Fibroblast of skin of back (primary cell): Measurements from ENCODE around the gene ITGAD.
"Not testable (repeated sequence)": the region's sequence is repeated elsewhere in the genome, so short reads cannot be mapped to it uniquely, and the experiment has no call there.

ENCODE experiments used
- DNase-seq: peaks from one replicate; pipeline ENCODE4 v3.0.0-alpha.2; 2013

Gene ITGAD

DNA sequence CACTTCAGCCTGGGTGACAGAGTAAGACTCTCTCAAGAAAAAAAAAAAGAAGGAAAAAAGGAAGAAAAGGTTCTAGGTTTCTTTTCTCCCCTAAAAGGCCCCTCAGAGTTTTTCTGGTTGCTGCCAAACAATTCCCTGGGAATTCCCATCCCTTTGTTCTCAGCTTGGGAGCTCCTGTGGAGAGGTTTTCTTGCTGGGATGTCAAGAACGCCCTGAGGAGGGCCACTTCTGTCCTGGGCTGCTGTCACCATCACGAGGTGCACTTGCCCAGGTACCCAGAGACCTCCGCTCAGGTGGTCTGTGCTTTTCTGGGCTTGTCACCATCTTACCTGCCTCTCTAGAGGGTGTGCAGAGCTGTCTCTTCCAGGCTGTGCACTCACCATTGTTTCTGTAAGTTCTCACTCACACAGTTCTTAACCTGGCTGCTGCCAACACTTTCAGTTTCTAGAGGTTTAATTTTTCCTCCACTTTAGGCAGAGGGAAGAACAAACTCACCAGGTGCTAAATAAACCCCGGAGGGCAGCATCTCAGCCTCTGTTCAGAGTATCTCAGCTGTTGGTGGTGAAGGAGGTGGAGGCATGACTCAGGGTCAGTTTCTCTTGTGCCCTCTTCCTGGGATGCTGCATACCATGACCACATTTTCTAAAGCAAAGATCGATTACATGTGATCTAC, 37.4 kb downstream of the ITGAD start:
- DNase-seq: no peak

DNA sequence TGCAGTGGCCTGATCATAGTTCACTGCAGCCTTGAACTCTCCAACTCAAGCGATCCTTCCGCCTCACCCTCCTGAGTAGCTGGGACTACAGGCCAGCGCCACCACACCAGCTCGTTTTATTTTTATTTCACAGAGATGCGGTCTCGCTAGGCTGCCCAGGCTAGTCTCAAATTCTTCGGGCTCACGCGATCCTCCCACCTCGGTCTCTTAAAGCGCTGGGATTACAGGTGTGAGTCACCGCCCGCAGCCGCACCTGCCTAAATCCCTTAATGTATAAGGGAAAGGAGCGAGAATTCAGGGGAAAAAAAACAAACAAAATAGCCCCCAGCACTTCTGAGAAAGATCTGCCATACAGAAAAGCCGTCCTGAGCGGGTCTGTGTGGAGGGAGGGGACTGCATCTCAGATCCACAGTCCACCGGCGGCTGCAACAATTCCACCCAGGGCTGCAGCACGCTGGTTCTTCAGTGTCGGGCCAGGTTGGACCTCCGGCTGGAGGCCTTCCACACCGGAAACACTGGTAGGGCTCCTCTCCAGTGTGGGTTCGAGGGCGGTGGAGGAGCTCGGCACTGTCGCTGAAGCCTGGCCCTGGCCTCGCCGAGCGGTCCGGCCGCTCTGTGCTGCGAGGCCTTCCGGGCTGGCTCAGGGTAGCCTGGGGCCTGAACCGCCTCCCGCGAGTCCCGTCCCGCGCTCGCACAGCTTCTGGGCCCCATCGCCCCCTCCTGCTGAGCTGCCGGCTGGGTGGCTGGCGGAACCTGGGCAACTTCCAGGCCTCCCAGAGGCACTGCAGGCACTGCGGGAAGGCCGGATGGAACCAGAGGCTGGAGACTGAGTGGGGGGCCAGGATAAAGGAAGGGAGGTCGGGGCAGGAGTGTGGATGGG, 42.4 kb downstream of the ITGAD start:
- DNase-seq: no peak

DNA sequence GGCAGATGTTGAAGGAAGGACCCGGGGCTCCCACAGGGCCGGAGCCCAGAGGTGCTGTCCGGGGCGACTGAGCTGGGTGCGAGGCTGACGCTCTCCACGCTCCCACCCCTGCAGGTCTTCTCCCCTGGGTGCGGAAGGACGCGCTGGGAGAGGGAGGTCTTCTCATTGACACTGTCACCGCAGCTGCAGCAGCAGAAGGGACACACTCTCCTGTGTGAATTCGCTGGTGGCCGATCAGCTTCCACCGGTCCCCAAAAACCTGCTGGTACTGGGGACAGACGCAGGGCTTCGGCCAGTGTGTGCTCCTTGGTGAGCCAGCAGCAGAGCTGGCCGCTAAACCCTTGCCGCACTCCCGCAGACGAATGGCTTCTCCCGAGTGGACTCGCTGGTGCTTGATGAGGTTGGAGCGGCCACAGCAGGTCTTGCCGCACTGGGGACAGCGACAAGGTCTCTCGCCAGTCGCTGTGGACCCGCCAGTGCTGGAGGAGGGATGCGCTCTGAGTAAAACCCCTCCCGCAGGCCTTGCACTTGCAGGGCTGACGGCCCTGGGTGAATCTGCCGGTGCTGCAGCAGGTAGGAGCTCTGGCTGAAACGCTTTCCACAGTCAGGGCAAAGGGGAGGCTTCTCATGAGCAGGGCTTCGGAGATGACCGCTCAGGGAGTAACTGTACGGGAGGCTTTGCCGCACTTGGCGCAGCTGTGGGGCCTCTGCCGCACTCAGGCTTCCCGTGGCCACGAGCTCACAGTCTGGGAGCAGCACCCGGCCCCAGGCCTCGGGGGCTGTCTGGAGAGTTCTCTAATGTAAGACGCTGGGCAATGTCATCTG, 43.3 kb downstream of the ITGAD start:
- no peak for DNase-seq

DNA sequence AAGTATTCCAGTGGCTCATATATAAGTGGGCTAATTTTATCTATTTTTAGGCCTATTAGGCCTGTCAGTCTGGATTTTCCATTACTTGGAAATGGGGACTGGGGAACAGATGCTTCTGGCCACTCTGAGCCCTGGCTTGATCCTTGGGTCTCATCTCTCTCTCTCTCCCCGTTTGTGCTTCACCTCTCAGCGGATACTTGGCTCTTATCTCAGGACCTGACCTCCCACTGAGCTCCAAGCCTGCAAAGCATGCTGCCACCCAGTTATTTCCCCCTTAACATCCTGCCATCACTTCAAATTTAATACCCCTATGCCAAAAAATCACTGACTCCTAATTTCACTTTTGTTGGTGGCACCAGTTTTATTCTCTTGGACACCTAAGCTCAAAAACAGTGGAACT, 45.3 kb downstream of the ITGAD start:
- no peak for DNase-seq

DNA sequence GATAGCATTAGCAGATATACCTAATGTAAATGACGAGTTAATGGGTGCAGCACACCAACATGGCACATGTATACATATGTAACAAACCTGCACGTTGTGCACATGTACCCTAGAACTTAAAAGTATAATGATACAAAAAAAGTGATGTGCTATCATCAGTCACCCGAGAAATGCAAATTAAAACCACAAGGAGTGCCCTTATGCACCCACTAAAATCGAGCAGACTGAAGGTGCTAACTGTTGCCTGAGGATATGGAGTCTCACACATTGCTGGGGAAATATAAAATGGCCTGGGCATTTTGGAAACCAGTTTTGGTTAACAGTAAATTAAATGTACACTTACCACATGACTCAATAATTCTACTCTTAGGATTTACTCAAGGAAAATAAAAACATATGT, 45.9 kb downstream of the ITGAD start:
- DNase-seq: not testable (repeated sequence)

DNA sequence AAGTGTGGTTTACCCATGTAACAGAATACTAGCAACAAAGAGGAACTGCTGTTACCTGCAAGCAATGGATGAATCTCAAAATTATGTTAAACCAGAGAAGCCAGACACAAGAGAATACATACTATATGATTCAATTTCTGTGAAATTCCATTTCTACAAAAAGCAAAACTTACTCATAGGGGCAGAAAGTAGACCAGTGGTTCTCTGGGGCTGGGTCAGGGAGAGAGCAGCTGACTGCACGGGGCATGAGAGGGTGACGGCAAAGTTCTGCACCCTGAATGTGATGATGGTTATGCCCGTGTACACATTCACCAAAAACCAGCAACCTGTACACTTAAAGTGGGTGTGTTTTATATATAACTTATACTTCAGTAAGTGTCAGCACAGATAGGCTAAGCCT, 46.4 kb downstream of the ITGAD start:
- DNase-seq: no peak

DNA sequence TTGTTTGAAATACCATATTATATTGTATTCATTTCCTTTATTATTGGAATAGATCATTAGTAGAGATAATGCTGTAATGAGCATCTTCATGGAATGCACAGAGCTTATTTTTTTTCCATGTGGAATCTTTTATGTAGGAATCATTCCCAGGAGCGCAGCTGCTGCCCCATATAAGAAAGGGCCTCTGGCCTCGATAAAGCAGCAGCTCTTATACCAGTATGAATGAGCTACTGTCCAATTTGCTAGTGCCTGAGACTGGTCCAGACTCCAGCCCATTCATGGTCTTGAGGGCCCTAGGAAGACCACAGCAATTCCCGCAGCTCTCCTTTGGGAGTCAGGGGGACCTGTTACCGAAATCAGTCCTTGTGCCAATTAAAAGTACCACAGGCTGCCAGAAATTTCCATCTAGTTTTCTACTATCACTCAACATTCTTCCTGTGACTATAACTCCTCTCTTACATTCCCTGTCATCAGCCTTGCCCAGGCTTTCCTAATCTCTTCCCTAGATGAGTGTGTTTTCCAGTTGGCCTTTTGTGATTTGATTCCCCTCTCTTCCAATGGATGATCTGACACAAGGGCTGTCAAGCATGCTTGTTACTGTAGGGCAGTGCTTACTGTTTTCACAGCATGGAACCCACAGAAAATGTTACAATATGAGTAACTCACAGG, 47.5 kb downstream of the ITGAD start:
- no peak for DNase-seq

DNA sequence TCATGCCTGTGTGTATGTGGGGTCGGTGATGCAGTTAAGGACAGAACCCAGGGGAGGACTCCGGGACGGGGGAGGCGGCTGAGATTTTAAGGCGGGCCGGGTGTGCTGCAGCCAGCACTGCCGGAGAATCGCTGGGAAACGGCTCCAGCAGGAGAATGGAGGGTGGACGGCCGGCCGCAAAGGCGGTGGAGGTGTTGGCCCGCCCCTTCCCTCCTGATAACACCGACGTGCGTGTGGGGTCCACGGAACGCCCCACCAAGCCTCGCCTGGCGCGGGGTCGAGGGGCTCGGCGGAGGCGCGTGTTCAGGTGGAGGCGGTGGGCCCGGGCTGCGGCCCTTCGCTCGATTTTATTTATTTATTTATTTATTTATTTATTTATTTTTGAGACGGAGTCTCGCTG, 48.8 kb downstream of the ITGAD start:
- no peak for DNase-seq

DNA sequence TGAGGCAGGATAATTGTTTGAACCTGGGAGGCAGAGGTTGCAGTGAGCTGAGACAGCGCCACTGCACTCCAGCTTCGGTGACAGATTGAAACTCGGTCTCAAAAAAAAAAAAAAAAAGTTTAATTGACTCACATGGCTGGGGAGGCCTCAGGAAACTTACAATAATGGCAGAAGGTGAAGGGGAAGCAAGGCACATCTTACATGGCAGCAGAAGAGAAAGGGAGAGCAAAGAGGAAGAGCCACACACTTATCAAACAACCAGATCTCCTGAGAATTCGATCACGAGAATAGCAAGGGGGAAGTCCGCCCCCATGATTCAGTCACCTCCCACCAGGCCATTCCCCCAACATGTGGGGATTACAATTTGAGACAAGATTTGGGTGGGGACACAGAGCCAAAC, 52.8 kb downstream of the ITGAD start:
- not testable (repeated sequence) for DNase-seq

DNA sequence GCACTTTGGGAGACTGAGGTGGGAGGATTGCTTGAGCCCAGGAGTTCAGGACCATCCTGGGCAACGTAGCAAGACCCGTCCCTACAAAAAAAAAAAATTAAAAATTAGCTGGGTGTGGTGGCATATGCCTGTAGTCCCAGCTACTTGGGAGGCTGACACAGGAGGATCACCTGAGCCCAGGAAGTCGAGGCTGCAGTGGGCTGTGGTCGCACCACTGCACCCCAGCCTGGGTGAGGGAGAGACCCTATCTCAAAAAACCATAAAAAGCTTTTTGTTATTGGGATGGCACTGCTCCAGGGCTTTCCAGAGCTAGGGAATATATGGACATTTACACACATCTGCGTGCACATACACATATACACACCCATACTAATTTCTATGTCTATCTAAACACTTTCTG, 58.1 kb downstream of the ITGAD start:
- no peak for DNase-seq

DNA sequence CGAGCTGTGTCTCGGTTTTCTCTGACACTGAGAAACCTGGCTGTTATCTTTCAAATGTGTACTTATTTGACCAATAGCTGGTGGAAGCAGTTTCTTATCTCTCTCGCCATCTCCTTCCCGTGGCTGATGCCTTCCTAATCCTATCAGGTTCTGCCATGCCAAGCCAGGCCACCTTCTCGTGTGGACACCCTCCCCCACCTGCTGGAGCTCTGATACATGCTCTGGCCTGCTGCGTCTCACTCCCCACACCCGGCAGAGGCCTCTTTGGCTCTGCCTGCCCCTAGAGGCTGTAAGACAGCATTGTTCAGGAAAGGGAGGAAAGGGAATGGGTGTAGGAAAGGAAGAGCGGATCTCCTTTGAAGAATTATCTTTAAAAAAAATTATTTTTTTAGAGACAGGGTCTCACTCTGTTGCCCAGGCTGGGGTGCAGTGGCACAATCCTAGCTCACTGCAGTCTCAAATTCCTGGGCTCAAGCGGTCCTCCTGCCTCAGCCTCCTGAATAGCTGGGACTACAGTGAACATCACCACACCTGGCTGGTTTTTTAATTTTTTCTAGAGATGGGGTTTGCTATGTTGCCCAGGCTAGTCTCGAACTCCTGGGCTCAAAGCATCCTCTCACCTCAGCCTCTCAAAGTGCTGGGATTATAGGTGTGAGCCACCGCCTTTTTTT, 58.7 kb downstream of the ITGAD start:
- peak; percentile 80 for DNase-seq

DNA sequence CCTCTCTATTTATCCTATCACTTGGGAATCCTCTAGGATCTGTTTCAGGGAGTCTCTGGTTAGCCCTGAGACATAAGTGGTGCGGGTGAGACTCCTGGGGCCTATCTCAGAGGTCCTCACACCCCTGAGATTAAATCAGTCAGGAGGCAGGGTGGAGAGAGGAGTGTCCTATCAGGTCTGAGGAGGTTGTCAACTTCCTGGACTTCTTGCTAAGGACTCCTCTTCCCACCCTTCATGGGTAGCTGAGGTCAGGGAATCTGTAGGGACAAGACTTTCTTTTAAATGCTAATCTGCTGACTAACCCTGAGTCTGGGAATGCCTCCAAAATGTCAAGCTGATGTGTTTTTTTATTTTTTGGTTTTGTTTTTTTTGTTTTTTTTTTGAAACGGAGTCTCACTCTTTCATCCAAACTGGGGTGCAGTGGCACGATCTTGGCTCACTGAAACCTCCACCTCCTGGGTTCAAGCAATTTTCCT, 59.5 kb downstream of the ITGAD start:
- DNase-seq: peak; percentile 96

DNA sequence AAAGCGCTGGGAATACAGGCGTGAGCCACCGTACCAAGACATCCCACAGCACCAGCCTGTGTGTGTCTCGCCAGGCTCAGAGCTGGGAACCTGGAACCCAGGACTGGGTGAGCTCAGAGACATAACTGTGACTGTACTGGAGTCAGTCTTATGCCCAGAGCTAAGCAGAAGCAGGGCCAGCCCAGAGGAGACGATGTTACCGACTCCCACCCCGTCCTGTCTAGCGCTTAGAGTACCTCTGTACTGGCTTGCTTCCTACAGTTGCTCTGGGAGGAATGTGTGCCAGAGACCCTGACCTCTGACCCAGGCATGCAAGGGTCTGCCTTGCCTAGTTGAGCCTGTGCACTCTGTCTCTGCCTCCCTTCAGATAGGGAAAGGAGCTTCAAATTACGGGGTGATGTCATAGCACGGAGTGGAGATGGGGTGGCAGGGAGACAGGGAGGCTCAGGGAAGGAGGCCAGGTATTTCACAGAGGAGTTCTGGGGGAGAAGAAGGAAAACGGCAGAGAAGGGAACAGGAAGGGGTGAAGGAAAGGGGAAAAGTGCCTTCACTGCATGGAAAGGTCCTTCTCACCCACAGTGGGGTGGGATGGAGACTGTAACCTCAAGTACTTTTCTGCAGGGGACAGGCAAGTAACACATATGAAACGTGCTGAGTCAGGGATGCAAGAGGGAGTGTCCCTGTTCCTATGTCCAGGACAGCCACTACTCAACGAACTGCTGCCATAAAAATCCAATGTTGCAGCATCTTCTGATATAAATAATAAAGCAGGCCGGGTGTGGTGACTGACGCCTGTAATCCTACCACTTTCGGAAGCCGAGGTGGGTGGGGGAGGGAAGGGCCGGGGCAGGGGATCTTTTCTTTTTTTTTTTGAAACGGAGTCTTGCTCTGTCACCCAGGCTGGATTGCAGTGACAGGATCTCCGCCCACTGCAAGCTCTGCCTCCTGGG, 60.4 kb downstream of the ITGAD start:
- peak; percentile 73 for DNase-seq

DNA sequence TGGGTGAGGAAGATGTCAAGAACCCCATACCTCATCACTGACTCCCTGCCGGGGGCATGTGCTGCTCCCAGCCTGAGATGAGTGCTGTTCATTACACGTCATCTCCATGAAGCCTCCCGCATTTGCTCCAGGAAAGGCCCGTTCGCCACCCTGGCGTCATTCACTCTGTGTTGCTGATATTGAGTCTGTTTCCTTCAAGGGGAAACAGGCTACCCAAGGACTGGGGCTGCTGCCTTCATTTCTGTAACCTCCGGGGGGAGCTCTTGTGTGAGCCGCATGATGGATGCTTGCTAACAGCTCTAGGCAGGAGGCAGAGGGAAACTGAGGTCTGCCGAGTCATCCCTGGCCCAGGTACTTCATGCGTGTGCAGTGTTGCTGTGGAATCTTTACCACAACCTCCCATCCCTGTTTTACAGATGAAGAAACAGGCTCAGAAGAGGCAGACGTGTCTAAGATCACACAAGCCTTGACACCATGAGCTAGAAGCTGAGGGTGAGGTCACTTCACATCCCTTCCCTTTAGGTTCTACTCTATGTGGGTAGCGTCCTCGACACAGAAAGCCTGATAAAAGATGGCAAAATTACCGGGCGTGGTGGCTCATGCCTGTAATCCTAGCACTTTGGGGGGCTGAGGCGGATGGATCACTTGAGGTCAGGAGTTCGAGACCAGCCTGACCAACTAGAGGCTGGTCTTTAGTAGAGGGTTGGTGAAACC, 62.6 kb downstream of the ITGAD start:
- DNase-seq: no peak

DNA sequence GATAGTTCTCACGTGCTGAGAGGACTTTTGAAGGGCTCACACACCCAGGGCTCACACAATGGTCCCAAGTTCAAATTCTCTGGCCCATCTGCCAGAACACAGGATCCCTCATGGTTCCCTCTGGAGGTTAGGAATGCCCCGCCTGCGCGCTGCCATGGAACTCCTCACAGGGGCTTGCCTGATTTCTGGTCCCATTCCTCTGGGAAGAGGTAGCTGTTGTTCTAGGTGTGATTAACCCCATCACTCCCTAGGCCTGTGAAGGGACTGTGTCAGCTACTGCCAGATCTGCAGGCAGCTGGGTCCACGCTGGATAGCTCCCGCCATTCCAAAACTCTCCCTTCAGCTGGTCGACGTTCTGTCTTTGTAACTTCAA, 63.8 kb downstream of the ITGAD start:
- no peak for DNase-seq

DNA sequence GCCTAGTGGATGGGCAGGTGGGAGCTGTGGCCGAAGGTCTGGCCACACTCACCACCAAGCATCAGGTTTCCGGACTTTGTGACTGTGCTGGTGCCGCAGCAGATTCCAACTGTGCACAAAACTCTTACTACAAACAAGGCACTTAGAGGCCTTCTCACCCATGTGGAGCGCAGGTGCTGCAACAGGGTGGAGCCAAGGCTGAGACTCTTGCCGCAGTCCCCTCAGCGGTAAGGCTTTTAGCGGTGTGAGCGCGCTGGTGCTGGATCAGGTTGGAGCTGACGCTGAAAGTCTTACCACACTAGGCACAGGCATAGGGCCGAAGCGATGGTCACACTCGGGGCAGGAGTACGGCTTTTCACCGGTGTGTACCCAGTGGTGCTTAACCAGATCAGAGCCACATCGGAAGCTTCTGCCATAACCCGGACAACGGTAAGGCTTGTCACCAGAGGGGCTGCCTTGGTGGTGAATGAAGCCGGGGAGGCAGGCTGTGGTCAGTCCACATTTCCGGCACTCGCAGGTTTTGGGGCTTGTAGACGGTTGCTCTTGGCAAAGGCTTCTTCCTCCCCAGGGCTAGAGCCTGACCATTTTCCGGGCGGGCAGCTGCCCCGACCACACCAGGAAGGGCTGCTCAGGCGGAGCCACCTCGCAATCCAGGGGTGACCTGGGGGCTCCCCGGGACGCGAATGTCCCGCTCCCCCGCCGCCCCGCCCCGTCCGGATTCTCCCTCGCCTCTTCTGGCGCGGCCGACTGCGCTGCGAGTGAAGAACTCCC, 65.1 kb downstream of the ITGAD start:
- DNase-seq: peak; percentile 44

DNA sequence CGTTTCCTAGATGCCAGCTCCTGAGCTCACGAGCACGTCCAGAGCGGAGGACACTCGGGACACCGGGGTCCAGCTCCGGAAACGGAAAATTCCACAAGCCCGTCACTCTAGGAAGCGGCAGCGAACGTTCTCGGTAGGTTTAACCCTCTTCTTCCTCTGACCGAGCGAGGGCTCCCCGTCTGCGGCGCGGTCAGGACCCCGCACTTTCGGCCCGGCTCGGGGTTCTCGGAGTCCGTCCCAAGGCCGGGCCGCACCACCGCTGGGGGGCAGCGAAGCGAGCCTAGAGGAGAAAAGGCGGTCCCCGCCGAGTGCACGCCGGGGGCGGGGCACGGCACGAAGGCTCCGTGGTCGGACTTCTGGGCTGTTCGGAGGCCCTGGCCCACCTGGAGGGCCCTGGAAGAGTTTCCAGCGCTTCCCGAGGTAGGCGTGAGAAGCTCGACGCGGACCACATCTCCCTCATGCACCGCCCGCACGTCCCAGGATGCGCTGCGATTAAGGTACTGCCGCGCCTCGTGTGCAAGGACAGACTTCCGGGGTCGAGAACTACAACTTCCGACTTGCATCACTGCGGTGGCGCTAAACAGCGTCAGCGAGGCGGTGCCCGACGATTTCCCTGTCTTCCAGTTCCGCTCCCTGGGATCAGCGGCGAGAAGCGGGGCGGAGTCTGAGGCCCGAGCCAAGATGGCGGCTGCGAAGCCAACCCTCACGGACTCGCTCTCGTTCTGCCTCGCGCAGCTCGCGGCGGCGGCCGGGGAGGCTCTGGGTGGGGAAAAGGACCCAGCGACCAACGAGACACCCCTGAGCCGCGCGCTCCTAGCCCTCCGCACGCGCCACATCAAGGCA, 65.9 kb downstream of the ITGAD start, which contains the start of gene ARMC5:
Gene ARMC5 (plus strand): TSS at position 658 of the 843 bp plus-strand sequence. CDS start 24 bp downstream, at position 682.
- peak; percentile 98 for DNase-seq
